HG03280 (cell line): ENCODE data around the gene C1orf159.
"Not testable (repeated sequence)": the region's sequence is repeated elsewhere in the genome, so short reads cannot be mapped to it uniquely, and the experiment has no call there.

Experiments
- ATAC-seq: cut with Tn5 transposase; IDR thresholded peaks from one replicate; pipeline ENCODE4 v1.9.1; 2021; ENCODE audit warnings: mild to moderate bottlenecking, moderate library complexity; ENCODE audit not compliant: unreplicated experiment

Gene C1orf159

GRCh38 chr1:1115786-1116700 lies at the start of gene C1orf159:
C1orf159 (minus strand) TSS chr1:1116089; CDS start chr1:1091543, 24,546 bp downstream.
- peak; percentile 94 for ATAC-seq

GRCh38 chr1:1165485-1165884 lies 49.6 kb upstream of the C1orf159 start:
- ATAC-seq = no peak

- no peak for ATAC-seq
Measured at GRCh38 chr1:1164701-1165451, 49.0 kb upstream of the C1orf159 start.

GRCh38 chr1:1164361-1164700 lies 48.4 kb upstream of the C1orf159 start:
- ATAC-seq = no peak

GRCh38 chr1:1163538-1164070 lies 47.7 kb upstream of the C1orf159 start:
- ATAC-seq = no peak

- no peak for ATAC-seq
Measured at GRCh38 chr1:1162597-1163537, 47.0 kb upstream of the C1orf159 start.

- no peak for ATAC-seq
Measured at GRCh38 chr1:1161683-1162079, 45.8 kb upstream of the C1orf159 start.

- no peak for ATAC-seq
Measured at GRCh38 chr1:1161078-1161682, 45.3 kb upstream of the C1orf159 start.

- no peak for ATAC-seq
Measured at GRCh38 chr1:1160281-1160930, 44.5 kb upstream of the C1orf159 start.

GRCh38 chr1:1157914-1158710 lies 42.2 kb upstream of the C1orf159 start:
- ATAC-seq = peak; percentile 45

GRCh38 chr1:1157426-1157913 lies 41.6 kb upstream of the C1orf159 start:
- peak; percentile 44 for ATAC-seq

GRCh38 chr1:1157033-1157365 lies 41.1 kb upstream of the C1orf159 start:
- no peak for ATAC-seq

- ATAC-seq = no peak
Measured at GRCh38 chr1:1156140-1157032, 40.5 kb upstream of the C1orf159 start.

GRCh38 chr1:1155258-1155657 lies 39.4 kb upstream of the C1orf159 start:
- no peak for ATAC-seq

GRCh38 chr1:1153874-1154273 lies 38.0 kb upstream of the C1orf159 start:
- ATAC-seq = no peak

GRCh38 chr1:1153215-1153614 lies 37.3 kb upstream of the C1orf159 start:
- ATAC-seq = not testable (repeated sequence)

- not testable (repeated sequence) for ATAC-seq
Measured at GRCh38 chr1:1152431-1152830, 36.5 kb upstream of the C1orf159 start.

GRCh38 chr1:1151306-1151705 lies 35.4 kb upstream of the C1orf159 start:
- no peak for ATAC-seq
